ENCODE data around the gene ZBTB1.

ZBTB1 gene

GRCh38 chr14:64493455-64493854 is 11.1 kb upstream of the ZBTB1 start:
- DNase-seq (ENCODE audit: low read depth) = no peak
- no peak for TF ChIP-seq CTCF (IDR thresholded peaks at IDR 0.05; ENCODE audit: control insufficient read depth, insufficient read depth, low read depth, low read length, missing control alignments)
- H3K4me3 ChIP-seq (ENCODE audit: control insufficient read depth, low read depth, low read length) = no peak overlapping the region

- TF ChIP-seq CTCF (IDR thresholded peaks at IDR 0.05; ENCODE audit: control insufficient read depth, insufficient read depth, low read depth, low read length, missing control alignments) = no peak
- no peak for DNase-seq (ENCODE audit: low read depth)
- H3K4me3 ChIP-seq (ENCODE audit: control insufficient read depth, low read depth, low read length) = no peak overlapping the region
Observed at GRCh38 chr14:64495252-64495651, 9.3 kb upstream of the ZBTB1 start.

- DNase-seq (ENCODE audit: low read depth) = no peak
- no peak for TF ChIP-seq CTCF (IDR thresholded peaks at IDR 0.05; ENCODE audit: control insufficient read depth, insufficient read depth, low read depth, low read length, missing control alignments)
- H3K4me3 ChIP-seq (ENCODE audit: control insufficient read depth, low read depth, low read length) = no peak overlapping the region
Observed at GRCh38 chr14:64496764-64497163, 7.8 kb upstream of the ZBTB1 start.

GRCh38 chr14:64500088-64500487 is 4.5 kb upstream of the ZBTB1 start:
- DNase-seq (ENCODE audit: low read depth) = no peak
- no peak for TF ChIP-seq CTCF (IDR thresholded peaks at IDR 0.05; ENCODE audit: control insufficient read depth, insufficient read depth, low read depth, low read length, missing control alignments)
- H3K4me3 ChIP-seq (ENCODE audit: control insufficient read depth, low read depth, low read length) = no peak overlapping the region

GRCh38 chr14:64501411-64502171 is 3.0 kb upstream of the ZBTB1 start:
- DNase-seq (ENCODE audit: low read depth) = peak; percentile 91
- H3K4me3 ChIP-seq (ENCODE audit: control insufficient read depth, low read depth, low read length) = peak overlapping the region; percentile 9

GRCh38 chr14:64502456-64502855 is 2.1 kb upstream of the ZBTB1 start:
- peak overlapping the region; percentile 70 for H3K4me3 ChIP-seq (ENCODE audit: control insufficient read depth, low read depth, low read length)
- no peak for DNase-seq (ENCODE audit: low read depth)
- TF ChIP-seq CTCF (IDR thresholded peaks at IDR 0.05; ENCODE audit: control insufficient read depth, insufficient read depth, low read depth, low read length, missing control alignments) = no peak

More at GRCh38 chr14:64501411-64502171, 3.0 kb upstream of the ZBTB1 start:
- TF ChIP-seq CTCF (IDR thresholded peaks at IDR 0.05; ENCODE audit: control insufficient read depth, insufficient read depth, low read depth, low read length, missing control alignments) = no peak
